NOMO-1 treated with dmso at 0.1 percent for 144 hours (cell line): Measurements from ENCODE around the gene RIPK3.

ENCODE experiments used
- DNase-seq: peaks from one replicate; lab custom pipeline; 2025; ENCODE audit not compliant: unreplicated experiment; lab: John Stamatoyannopoulos, UW

The RIPK3 gene

DNA sequence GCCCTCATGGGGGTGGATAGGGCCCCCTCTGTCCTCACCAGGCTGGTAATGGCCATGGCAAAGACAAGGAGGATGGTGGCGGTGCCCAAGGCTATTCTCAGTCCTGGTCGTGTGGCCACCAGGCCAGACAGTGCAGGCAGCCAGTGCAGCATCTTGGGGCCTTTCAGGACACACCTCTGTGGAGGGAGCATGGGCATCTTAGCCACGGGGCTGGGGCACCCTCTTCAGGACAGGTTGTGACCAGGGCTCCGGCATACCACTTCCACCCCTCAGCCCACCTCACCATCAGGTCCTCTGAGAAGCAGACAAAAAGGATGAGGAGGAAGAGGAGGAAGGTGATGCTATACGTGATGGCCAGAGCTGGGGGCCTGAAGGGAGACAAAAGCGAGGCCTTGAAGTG lies 15.8 kb downstream of the RIPK3 start:
- no peak for DNase-seq

DNA sequence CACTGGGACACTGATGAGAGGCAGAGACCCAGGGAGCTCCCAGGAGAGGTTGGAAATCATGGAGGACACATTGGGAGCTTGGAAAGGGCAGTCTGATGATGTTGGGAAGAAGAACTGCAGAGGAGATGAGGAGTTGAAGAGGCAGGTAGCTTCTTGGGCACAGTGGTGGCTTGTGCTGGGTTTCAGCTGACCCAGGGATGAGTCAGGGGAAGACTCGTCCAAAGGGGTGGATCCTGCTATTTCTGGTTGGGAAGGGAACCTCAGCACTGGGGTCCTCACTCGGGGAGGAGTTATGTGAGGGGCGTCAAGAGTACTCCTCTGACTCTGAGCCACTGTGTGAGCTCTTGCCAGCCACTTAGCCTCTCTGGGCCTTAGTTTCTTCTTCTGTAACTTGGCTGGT lies 16.4 kb downstream of the RIPK3 start:
- no peak for DNase-seq

DNA sequence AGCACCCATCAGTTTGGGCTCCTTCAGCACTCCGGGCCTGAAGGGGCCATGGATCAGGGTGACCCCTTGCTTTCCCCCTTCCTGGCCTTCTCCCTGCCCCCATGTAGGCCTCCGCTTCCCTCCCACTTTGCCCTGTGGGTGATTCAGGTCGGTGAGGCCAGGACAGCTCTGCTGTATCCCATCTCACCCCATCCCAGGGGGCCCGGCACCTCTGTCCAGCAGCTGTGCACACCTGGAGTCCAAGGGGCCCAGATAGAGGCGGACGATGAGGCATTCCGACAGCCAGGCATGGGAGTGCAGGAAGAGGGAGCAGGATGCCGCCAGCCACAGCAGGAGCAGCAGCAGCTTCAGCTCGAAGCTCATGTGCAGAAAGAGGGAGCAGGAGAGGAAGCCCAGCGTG lies 17.1 kb downstream of the RIPK3 start:
- DNase-seq, result no peak

DNA sequence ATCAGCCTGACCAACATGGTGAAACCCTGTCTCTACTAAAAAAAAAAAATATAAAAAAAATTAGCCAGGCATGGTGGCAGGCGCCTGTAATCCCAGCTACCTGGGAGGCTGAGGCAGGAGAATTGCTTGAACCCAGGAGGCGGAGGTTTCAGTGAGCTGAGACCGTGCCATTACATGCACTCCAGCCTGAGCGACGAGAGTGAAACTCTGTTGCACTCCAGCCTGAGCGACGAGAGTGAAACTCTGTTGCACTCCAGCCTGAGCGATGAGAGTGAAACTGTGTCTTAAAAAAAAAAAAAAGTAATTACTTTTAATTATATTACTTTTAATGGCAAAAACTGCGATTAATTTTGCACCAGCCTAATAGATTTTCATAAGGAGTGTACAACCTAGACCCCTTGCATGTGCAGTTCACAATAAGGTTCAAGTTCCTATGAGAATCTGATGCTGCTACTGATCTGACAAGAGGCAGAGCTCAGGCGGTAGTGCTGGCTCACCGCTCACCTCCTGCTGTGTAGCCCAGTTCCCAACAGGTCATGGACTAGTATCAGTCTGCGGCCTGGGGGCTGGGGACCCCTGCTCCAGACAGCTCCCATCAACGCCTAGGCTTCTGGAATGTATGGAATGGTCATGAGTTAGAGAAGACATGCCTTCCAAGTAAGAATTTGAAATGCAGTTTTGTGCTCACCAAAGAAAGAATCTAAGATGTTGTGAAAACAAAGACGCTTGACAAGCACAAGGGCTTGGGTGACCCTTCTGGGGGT lies 18.4 kb downstream of the RIPK3 start:
- no peak for DNase-seq

DNA sequence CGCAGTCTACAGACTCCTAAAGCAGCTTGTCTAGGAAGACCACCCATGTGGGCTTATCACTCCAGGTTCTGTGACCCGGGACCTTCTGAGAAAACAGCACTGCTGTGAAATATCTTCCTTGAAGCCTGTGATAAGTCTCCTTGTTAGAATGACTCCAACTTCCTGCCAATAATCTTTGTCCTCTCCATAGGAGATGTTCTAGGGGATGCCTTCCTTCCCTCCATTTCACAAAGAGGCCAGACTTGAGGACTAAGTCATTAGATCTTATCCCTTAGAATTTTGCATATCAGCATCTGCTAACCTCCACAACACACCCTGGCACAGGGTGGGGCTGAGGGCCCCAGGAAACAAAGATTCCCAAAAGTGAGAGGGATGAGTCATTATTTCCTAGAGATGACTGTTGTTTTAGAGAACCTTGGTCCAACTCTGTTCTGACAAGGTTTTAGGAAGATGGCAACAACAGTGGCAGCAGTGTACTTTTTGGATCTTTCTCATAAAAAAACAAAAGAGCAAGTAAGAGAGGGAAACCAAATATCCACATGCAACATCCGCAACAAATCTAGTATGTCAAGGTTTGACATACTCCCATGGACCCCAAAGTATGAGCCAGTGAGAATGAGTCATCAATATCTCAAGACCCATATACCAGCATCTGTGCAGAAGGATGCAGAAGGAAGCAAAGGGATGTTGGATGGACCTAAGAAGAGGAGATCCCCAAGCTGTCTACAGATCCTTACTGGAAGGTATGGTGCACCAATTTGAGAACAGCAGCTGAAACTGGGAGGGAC lies 22.5 kb downstream of the RIPK3 start:
- no peak for DNase-seq

DNA sequence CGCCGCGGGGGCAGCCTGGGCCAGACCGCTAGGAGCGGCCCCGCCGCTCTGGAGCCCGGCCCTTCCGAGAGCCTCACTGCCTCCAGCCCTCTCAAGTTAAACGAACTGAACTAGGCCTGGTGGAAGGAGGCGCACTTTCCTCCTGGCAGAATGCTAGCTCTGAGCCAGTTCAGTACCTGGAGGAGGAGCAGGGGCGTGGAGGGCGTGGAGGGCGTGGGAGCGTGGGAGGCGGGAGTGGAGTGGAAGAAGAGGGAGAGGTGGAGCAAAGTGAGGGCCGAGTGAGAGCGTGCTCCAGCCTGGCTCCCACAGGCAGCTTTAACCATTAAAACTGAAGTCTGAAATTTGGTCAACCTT lies 23.2 kb downstream of the RIPK3 start:
- DNase-seq, result no peak

DNA sequence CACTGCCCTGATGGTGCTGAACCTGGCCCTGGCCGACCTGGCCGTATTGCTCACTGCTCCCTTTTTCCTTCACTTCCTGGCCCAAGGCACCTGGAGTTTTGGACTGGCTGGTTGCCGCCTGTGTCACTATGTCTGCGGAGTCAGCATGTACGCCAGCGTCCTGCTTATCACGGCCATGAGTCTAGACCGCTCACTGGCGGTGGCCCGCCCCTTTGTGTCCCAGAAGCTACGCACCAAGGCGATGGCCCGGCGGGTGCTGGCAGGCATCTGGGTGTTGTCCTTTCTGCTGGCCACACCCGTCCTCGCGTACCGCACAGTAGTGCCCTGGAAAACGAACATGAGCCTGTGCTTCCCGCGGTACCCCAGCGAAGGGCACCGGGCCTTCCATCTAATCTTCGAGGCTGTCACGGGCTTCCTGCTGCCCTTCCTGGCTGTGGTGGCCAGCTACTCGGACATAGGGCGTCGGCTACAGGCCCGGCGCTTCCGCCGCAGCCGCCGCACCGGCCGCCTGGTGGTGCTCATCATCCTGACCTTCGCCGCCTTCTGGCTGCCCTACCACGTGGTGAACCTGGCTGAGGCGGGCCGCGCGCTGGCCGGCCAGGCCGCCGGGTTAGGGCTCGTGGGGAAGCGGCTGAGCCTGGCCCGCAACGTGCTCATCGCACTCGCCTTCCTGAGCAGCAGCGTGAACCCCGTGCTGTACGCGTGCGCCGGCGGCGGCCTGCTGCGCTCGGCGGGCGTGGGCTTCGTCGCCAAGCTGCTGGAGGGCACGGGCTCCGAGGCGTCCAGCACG lies 23.8 kb downstream of the RIPK3 start:
- DNase-seq, result no peak

DNA sequence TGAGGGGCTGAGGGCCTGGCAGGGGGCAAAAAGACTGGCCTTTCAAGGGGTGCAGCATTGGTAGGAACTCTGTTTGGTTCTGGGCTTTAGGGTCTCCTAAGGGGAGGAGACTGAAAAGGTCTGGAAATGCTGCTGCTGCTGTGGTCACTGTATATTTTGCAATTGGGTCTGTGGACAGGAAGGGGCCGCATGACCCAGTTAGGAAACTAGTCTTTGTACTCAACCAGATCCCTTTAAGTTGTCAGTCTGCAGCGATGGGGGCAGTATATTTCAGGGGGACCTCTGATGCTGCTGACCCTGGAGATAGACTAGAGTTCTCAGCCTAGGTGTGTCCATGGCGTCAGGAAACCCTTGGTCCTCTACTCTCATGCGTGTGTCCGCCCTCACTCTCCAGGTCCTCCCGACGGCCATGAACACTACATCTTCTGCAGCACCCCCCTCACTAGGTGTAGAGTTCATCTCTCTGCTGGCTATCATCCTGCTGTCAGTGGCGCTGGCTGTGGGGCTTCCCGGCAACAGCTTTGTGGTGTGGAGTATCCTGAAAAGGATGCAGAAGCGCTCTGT lies 24.5 kb downstream of the RIPK3 start:
- no peak for DNase-seq

DNA sequence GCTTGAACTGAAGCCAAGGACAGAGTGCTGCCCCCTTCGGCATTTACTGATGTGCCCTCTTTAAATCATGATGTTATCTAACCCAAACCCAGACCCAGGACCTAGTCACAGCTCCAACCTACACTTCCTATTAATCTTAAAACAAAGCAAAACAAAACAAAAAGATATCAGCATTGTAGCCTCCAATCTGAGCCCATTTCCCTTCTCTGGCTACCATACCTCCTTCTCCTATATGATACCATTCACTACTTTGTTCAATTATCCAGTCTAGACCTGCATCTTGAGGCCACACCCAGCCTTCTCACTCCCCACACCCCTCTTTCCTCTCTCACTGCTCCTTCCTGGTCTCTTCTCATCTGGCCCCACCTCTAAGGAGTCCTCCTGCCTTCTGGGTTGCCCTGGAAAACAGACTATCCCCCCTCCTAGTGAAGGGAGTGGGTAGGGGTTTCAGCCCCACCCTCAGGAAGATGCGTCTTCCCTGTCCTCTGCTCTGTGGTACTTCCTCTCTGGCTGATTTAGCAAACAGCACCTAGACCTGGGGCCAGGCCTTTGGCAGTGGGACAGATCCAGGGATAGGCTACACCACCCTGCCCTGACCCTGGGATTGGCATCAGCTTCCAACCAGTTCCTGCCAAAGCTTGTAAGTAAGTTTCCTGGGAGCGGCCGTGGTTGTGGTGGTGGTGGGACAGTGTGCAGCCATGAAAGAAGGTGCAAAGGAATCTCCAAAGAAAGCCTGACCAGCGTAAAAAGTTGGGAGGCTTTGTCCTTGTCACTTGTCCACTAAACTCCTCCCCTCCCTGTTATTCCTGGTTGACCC lies 25.2 kb downstream of the RIPK3 start:
- DNase-seq, result no peak

DNA sequence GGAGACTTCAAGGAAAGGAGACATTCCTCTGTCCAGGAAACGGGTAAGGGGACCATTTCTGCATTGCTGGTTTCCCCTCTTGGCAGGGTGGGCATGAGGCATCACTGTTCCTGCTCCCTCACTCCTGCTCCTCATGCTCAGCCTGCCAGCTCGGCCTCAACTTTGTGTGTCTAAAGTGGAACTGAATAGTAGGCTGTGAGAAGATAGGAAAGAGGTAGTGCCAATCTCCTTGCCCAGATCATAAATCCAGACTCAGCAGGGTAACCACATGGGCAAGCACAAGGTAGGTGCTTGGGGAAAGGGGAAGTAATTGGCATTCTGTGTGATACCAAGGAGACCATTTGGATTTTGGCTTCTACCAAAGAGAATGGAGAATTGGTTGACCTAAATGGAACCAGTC lies 25.9 kb downstream of the RIPK3 start:
- peak; percentile 11 for DNase-seq

DNA sequence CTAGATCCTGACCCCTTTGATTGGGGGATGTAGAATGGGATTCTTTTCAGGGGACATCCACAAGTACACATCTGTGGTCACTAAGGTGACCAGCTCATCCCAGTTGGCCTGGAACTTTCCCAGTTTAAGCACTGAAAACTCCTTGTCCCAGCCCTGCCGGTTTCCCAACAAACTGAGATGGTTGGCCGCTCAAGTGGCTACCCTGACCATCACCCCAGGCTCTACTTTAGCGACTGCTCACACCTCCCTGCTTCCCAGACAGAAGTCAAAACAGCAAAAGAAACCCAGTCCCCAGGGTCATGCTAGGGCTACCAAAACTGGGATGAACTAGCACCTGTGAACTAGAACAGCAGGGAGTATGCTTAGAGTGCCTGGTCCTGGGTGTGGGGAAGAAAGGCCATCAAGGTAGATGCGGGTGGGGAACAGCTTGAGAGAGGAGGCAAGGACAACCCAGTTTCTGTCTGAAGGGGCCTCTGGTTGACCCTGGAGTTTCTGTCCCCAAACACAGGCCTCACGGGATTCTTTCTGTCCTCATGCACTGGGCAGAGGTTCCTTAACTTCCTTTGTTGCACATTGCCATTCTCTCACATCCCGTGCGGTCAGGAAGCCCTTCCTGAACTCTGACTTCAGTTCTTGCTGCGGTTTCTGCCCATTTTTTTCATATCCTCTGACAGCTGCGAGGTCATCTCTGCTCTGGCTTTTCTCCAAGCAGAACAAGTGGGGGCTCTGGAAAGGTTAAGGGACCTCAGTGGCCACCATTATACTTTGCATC lies 26.9 kb downstream of the RIPK3 start:
- DNase-seq, result peak; percentile 82

DNA sequence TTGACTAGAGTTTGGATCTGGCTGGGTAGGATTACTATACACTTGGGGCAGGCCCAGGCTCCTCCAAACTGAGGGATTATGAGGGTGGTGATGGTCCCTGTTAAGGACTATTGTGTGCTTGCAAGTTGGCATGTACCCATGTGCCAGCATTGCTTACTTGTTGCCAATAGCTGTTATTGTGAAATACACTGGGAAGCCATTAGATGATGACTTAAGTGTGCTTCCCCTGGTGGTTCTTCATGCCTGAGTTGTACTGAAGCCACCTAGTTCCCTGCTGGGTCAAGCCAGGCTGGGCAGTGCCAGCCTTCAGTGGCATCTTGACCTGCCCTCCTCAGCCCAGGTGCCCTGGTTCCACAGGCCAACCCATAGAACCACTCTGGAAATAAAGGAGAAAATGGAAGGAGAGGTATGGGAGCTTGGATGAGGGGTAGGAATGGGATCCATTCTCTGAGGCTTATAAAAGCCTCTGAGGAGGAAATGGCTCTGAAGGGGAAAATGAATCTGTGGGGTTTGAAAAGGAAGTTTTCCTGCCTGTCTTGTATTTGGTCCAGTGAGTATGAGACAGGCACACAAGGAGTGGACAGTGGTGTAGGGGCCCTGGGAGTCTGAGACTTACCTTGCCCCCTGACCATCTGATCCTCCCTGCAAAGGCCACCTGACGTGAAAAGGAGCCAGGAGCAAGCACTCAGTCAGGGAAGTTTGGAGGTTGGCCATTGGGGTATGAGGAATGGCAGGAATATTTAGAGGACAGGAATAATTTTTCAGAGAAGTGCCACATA lies 27.8 kb downstream of the RIPK3 start:
- DNase-seq, result no peak

DNA sequence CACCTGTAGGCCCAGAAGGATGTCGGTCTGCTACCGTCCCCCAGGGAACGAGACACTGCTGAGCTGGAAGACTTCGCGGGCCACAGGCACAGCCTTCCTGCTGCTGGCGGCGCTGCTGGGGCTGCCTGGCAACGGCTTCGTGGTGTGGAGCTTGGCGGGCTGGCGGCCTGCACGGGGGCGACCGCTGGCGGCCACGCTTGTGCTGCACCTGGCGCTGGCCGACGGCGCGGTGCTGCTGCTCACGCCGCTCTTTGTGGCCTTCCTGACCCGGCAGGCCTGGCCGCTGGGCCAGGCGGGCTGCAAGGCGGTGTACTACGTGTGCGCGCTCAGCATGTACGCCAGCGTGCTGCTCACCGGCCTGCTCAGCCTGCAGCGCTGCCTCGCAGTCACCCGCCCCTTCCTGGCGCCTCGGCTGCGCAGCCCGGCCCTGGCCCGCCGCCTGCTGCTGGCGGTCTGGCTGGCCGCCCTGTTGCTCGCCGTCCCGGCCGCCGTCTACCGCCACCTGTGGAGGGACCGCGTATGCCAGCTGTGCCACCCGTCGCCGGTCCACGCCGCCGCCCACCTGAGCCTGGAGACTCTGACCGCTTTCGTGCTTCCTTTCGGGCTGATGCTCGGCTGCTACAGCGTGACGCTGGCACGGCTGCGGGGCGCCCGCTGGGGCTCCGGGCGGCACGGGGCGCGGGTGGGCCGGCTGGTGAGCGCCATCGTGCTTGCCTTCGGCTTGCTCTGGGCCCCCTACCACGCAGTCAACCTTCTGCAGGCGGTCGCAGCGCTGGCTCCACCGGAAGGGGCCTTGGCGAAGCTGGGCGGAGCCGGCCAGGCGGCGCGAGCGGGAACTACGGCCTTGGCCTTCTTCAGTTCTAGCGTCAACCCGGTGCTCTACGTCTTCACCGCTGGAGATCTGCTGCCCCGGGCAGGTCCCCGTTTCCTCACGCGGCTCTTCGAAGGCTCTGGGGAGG lies 28.9 kb downstream of the RIPK3 start, which contains the start of gene LTB4R:
Gene LTB4R (plus strand): TSS at position 857 of the 959 bp plus-strand sequence. CDS start 4,150 bp downstream, outside the sequence.
- peak; percentile 81 for DNase-seq

DNA sequence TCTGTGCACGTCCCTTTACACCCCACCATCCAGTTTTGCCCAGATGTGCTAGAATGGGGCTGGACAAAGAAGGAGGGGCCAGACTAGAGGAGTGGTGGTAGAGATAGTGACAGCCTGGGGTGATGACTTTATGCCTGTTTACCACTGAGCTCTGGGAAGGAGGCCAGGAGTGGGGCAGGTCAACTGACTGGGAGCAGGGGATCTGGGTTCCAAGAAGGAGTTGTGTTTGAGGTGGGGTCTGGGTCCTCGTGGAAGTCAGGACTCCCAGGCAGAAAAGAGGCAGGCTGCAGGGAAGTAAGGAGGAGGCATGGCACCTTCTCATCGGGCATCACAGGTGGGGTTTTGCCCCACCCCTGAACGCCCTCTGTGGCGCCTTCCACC lies 29.5 kb downstream of the RIPK3 start:
- DNase-seq, result no peak

DNA sequence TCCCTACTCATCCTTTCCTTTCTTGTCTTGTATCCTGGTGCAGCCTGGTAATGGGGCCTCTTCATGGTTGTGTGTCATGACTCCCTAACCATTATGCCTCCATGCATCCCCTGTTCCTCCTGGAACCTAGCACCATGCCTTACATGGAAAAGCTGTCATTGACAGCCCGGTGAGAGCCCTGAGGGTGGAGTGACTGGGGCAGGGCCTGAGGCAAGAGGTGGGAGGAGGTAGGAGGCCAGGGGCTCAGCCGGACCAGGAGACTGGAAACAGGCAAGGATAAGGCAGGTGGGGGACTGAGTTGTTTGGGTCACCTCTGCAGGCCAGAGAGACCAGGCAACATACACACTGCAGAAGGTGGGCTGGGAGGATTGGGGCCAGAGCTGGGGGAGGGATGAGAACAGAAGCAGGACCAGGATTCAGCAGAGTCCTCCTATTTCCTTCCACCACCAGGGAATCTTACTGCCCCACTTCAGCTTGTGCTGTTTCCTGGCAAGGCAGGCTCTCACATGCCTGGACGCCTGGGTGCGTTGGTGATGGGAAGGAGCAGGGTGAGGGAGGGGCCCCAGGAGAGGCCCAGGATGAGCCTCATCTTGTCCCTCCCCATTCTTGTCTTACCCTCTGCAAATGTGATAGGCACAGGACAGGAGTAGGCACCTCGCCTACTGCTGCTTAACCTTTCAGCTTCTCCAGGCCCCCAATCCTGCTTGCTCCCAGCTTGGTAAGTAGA lies 30.1 kb downstream of the RIPK3 start, which contains the start of gene LTB4R2:
Gene LTB4R2 (plus strand): TSS at position 603 of the 727 bp plus-strand sequence. CDS start 525 bp downstream, outside the sequence.
- no peak for DNase-seq

DNA sequence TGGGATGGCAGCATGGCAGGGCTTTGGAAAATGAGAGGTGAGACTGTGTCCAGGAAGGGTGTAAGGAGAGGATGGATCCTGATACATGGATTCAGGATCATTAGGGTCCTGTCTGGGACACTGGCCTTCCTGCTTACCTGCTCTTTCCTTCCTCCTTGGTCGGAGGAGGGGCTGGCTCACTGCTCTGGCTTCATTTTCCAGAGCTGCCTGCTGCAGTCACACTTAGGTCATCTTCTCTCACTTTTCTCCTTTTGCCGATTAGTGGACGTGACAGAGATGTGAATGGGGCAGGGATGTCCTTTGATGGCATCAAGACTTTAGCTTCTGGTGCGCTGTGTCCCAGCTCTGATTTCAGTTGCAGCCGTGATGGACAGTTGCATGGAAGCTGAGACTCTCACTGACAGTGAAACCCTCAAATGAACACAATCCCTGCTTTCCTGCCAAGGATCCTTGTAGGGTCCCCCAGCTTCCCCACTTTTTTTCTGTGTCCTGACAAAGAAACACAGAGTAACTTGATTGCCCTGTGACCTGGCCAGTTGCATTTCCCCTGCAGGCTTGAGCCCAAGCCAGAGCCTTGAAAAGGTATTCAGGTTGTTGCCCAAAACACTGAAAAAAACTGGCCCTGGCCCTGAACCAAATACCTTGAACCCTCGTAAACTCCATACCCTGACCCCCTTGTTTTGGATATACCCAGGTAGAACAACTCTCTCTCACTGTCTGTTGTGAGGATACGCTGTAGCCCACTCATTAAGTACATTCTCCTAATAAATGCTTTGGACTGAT lies 31.3 kb downstream of the RIPK3 start:
- DNase-seq, result no peak
